D721Med (cell line): ENCODE measurements around the gene ACO1.

Source experiments
- DNase-seq: peaks from one replicate; pipeline ENCODE4 v3.0.0; 2011; ENCODE audit warnings: low spot score; ENCODE audit not compliant: insufficient read length
- FAIRE-seq: peaks from 2 replicates; lab custom pipeline; 2011; peaks lifted over from hg19 to GRCh38; lab: Jason Lieb, UNC
- CTCF ChIP-seq: IDR thresholded peaks from 2 replicates; pipeline ENCODE4 v1.5.1; 2012; ENCODE audit warnings: mild to moderate bottlenecking, control low read depth; ENCODE audit not compliant: insufficient read depth; ENCODE audit errors: missing control alignments

The ACO1 gene

GRCh38 chr9:32449969-32450368, 65.5 kb downstream of the ACO1 start:
- no peak for FAIRE-seq

GRCh38 chr9:32454280-32454679, 69.8 kb downstream of the ACO1 start:
- TF ChIP-seq CTCF = no peak
- no peak for DNase-seq
- no peak for FAIRE-seq

More at GRCh38 chr9:32449969-32450368, 65.5 kb downstream of the ACO1 start:
- no peak for TF ChIP-seq CTCF
- DNase-seq = no peak

GRCh38 chr9:32455738-32456137, 71.3 kb downstream of the ACO1 start:
- FAIRE-seq (no peak), DNase-seq (no peak)
- TF ChIP-seq CTCF = no peak

GRCh38 chr9:32456564-32456963, 72.1 kb downstream of the ACO1 start:
- FAIRE-seq (no peak), DNase-seq (no peak)
- TF ChIP-seq CTCF = no peak

- DNase-seq (no peak), FAIRE-seq (no peak)
- no peak for TF ChIP-seq CTCF
Measured at GRCh38 chr9:32463500-32464293, 79.3 kb downstream of the ACO1 start.

GRCh38 chr9:32468740-32469139, 84.3 kb downstream of the ACO1 start:
- DNase-seq = no peak
- FAIRE-seq = no peak
- TF ChIP-seq CTCF = no peak

GRCh38 chr9:32472344-32472743, 87.9 kb downstream of the ACO1 start:
- no peak for DNase-seq
- no peak for TF ChIP-seq CTCF
- FAIRE-seq = no peak
